Measurements from ENCODE around the gene LBH.

Gene LBH

DNA sequence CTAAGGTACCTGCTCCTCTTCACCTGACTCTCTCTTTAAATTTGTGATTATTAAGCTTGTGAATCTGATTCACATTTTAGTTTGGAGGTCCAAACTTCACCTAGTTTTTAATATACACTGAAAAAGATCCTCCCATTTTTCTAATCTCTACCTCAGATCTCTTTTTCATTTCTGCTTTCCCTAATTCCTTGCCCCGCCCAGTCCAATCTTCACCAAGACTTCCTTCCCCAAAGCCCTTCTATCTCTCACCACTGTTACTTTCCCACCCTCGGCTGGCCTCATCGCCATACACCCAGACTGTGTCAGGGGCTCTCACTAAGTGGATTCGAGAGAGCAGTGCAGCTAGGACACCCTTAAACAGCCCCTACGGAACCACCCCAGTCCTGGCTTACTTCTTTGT, 40.0 kb downstream of the LBH start:
- DNase-seq (ENCODE audit: extremely low spot score), result no peak
- TF ChIP-seq, protein P1, sequence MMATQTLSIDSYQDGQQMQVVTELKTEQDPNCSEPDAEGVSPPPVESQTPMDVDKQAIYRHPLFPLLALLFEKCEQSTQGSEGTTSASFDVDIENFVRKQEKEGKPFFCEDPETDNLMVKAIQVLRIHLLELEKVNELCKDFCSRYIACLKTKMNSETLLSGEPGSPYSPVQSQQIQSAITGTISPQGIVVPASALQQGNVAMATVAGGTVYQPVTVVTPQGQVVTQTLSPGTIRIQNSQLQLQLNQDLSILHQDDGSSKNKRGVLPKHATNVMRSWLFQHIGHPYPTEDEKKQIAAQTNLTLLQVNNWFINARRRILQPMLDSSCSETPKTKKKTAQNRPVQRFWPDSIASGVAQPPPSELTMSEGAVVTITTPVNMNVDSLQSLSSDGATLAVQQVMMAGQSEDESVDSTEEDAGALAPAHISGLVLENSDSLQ (IDR thresholded peaks at IDR 0.05), result no peak
- TF ChIP-seq ZNF384 (IDR thresholded peaks at IDR 0.05) (no peak), ARNT (IDR thresholded peaks at IDR 0.05) (no peak), FOXK2 (IDR thresholded peaks at IDR 0.05) (no peak), CTBP1 (IDR thresholded peaks at IDR 0.05; ENCODE audit: borderline replicate concordance) (no peak), BHLHE40 (IDR thresholded peaks at IDR 0.05; ENCODE audit: borderline replicate concordance) (no peak), LEF1 (IDR thresholded peaks at IDR 0.05; ENCODE audit: borderline replicate concordance) (no peak), FOXM1 (IDR thresholded peaks at IDR 0.05; ENCODE audit: borderline replicate concordance) (no peak), NFRKB (IDR thresholded peaks at IDR 0.05) (no peak), SUZ12 (IDR thresholded peaks at IDR 0.05) (no peak), SP1 (IDR thresholded peaks at IDR 0.05) (no peak), TARDBP (IDR thresholded peaks at IDR 0.05) (no peak), L3MBTL2 (conservative IDR thresholded peaks at IDR 0.05) (no peak), FOXA1 (IDR thresholded peaks at IDR 0.05) (no peak), ELF4 (IDR thresholded peaks at IDR 0.05) (no peak), HDGF (IDR thresholded peaks at IDR 0.05; ENCODE audit: borderline replicate concordance) (no peak)
- POLR2A ChIA-PET, result no interaction called here
- CTCF ChIA-PET, result no interaction called here

DNA sequence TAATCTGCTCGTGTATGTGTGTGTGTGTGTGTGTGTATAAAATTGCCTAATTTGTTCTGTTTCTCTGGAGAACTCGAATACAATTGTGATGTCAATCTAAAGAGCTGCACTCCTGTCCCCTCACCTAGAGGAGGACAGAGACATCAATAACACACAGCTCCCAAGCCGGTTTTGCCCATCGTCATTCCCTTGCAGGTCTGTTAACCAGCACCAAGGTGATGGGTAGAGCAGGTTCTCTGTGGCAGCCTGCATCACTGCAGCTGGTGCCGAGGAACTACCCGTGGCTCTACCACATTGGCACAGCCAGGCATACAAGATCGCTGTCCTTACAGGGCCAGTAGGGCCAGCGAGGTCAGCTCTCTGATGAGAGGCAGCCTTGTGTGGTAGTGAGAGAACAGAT, 41.0 kb downstream of the LBH start:
- ChIA-PET POLR2A (no interaction called here), CTCF (no interaction called here)
- no peak for DNase-seq (ENCODE audit: extremely low spot score)
- TF ChIP-seq LEF1 (IDR thresholded peaks at IDR 0.05; ENCODE audit: borderline replicate concordance) (no peak), NFRKB (IDR thresholded peaks at IDR 0.05) (no peak), TARDBP (IDR thresholded peaks at IDR 0.05) (no peak), FOXK2 (IDR thresholded peaks at IDR 0.05) (no peak), SP1 (IDR thresholded peaks at IDR 0.05) (no peak), FOXM1 (IDR thresholded peaks at IDR 0.05; ENCODE audit: borderline replicate concordance) (no peak), FOXA1 (IDR thresholded peaks at IDR 0.05) (no peak), CTBP1 (IDR thresholded peaks at IDR 0.05; ENCODE audit: borderline replicate concordance) (no peak), ZNF384 (IDR thresholded peaks at IDR 0.05) (no peak), HDGF (IDR thresholded peaks at IDR 0.05; ENCODE audit: borderline replicate concordance) (no peak), L3MBTL2 (conservative IDR thresholded peaks at IDR 0.05) (no peak), ELF4 (IDR thresholded peaks at IDR 0.05) (no peak), BHLHE40 (IDR thresholded peaks at IDR 0.05; ENCODE audit: borderline replicate concordance) (no peak), ARNT (IDR thresholded peaks at IDR 0.05) (no peak), SUZ12 (IDR thresholded peaks at IDR 0.05) (no peak)
- TF ChIP-seq, protein P1 (IDR thresholded peaks at IDR 0.05), result no peak

DNA sequence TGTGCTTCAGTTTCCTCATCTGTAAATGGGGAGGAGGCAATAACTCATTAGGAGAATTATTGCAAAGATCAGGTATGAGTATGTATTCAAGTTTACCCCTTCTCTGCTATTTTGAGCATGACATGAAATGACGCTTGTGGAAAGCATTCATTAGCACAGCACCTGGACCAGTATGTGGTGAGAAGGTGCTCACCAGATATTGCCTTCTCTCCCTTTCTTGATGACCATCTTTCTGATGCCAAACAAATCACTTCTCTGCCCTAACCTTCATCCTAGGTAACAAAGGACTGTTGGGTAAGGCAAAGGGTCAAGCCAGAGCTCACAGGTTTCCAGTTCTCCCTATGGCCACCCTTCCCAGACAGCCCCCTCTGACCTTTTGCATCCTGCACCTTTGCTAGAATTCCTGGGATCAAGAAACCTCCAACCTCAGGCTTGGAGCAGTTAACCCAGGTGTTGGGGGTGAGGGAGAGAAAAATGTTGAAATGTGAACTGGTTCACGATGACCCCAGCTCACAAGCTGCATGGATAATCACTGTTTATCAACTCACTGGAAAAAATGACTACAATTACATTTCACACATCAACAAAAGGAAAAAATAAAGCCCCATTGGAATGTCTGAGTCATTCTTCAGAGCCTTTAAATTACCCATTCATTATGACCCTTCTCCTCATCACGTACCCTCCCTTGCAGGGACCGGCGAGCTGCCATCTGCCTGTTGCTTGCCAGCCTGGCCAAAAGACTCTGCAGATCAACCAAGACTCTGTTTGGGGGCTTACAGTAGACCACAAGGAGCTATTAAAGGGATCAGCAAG, 41.6 kb downstream of the LBH start:
- TF ChIP-seq BHLHE40 (IDR thresholded peaks at IDR 0.05; ENCODE audit: borderline replicate concordance) (no peak), ZNF384 (IDR thresholded peaks at IDR 0.05) (no peak), TARDBP (IDR thresholded peaks at IDR 0.05) (no peak)
- ChIA-PET CTCF (no interaction called here), POLR2A (no interaction called here)
- no peak for DNase-seq (ENCODE audit: extremely low spot score)

DNA sequence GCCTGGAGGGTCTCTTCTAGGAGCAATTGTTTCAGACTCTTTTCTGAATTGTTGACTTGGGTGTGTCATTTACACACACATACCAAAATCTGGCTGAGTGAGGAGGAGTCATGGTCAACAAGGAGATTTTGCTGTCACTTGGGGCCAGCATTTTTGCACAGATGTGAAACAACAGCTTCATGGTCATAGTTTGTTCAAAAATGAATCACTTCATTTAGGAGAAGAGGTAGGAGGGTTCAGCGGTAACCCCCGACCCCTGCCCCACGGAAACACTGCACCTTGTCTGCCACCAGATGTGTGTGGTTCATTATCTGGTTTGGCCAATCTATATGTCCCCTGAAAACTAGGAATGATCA, 42.2 kb downstream of the LBH start:
- POLR2A ChIA-PET, result no interaction called here

DNA sequence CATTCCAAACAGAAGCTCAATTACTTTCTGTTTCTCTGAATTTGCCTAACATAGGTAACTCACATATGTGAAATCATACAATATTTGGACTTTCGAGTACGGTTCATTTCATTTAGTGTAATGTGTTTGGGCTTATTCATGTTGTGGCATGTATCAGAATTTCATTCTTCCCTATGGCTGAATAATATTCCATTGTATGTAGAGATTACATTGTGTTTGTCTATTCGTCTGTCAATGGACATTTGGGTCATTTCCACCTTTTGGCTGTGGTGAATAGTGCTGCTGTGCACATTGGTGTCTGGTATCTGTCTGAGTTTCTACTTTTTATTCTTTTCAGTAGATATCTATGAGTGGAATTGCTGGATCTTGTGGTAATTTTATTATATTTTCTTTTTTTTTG, 43.9 kb downstream of the LBH start:
- DNase-seq (ENCODE audit: extremely low spot score), result no peak
- ChIA-PET CTCF (interaction anchor here (0.6 kb wide), 1 partner anchor 38 kb away, joined by 3 read pairs; no protein-coding TSS in a partner anchor), POLR2A (no interaction called here)
- TF ChIP-seq ELF4 (IDR thresholded peaks at IDR 0.05) (no peak), L3MBTL2 (conservative IDR thresholded peaks at IDR 0.05) (no peak), FOXK2 (IDR thresholded peaks at IDR 0.05) (no peak), BHLHE40 (IDR thresholded peaks at IDR 0.05; ENCODE audit: borderline replicate concordance) (no peak), NFRKB (IDR thresholded peaks at IDR 0.05) (no peak), FOXA1 (IDR thresholded peaks at IDR 0.05) (no peak), SP1 (IDR thresholded peaks at IDR 0.05) (no peak), ZNF384 (IDR thresholded peaks at IDR 0.05) (no peak), TARDBP (IDR thresholded peaks at IDR 0.05) (no peak), CTBP1 (IDR thresholded peaks at IDR 0.05; ENCODE audit: borderline replicate concordance) (no peak), LEF1 (IDR thresholded peaks at IDR 0.05; ENCODE audit: borderline replicate concordance) (no peak), SUZ12 (IDR thresholded peaks at IDR 0.05) (no peak), FOXM1 (IDR thresholded peaks at IDR 0.05; ENCODE audit: borderline replicate concordance) (no peak), HDGF (IDR thresholded peaks at IDR 0.05; ENCODE audit: borderline replicate concordance) (no peak), ARNT (IDR thresholded peaks at IDR 0.05) (no peak)

More for the DNA sequence above, 42.2 kb downstream of the LBH start:
- no peak for DNase-seq (ENCODE audit: extremely low spot score)
- CTCF ChIA-PET, result no interaction called here
- TF ChIP-seq FOXA1 (IDR thresholded peaks at IDR 0.05) (no peak), FOXM1 (IDR thresholded peaks at IDR 0.05; ENCODE audit: borderline replicate concordance) (no peak), CTBP1 (IDR thresholded peaks at IDR 0.05; ENCODE audit: borderline replicate concordance) (no peak), SUZ12 (IDR thresholded peaks at IDR 0.05) (no peak), ELF4 (IDR thresholded peaks at IDR 0.05) (no peak), BHLHE40 (IDR thresholded peaks at IDR 0.05; ENCODE audit: borderline replicate concordance) (no peak), LEF1 (IDR thresholded peaks at IDR 0.05; ENCODE audit: borderline replicate concordance) (no peak), NFRKB (IDR thresholded peaks at IDR 0.05) (no peak), ARNT (IDR thresholded peaks at IDR 0.05) (no peak), L3MBTL2 (conservative IDR thresholded peaks at IDR 0.05) (no peak), HDGF (IDR thresholded peaks at IDR 0.05; ENCODE audit: borderline replicate concordance) (no peak), SP1 (IDR thresholded peaks at IDR 0.05) (no peak), FOXK2 (IDR thresholded peaks at IDR 0.05) (no peak), ZNF384 (IDR thresholded peaks at IDR 0.05) (no peak), TARDBP (IDR thresholded peaks at IDR 0.05) (no peak)
- TF ChIP-seq, protein P1 (IDR thresholded peaks at IDR 0.05), result no peak

Data from HEK293T (cell line).